ENCODE measurements around the gene HDGF. TPM values are rescaled to one million over a fixed set of nuclear protein-coding genes. Genes with fewer than 3 reads are reported as not detected.

The HDGF gene
- total RNA-seq, 1 donor from 2014 or later = 280 TPM

- no peaks in the 10 kb centered on the region for H3K9me3 Mint-ChIP-seq (ENCODE audit: low read depth)
These were observed 30.2 kb upstream of the HDGF start for GRCh38 chr1:156781585-156782186.

GRCh38 chr1:156777573-156777972 lies 26.1 kb upstream of the HDGF start:
- Mint-ChIP-seq H3K4me3 (ENCODE audit: low read depth) (no peak overlapping the region), H3K9me3 (ENCODE audit: low read depth) (no peaks in the 10 kb centered on the region), H3K36me3 (ENCODE audit: insufficient read depth) (peaks cover 7% of the 10 kb centered on the region), H3K4me1 (ENCODE audit: low read depth) (peaks cover 15% of the 10 kb centered on the region), H3K27ac (no peak overlapping the region), H3K27me3 (no peaks in the 10 kb centered on the region)
- DNase-seq (ENCODE audit: low spot score, unreplicated experiment) = no peak
- no peak for TF ChIP-seq CTCF (IDR thresholded peaks at IDR 0.05; ENCODE audit: unreplicated experiment)

More at GRCh38 chr1:156781585-156782186, 30.2 kb upstream of the HDGF start:
- H3K4me1 Mint-ChIP-seq (ENCODE audit: low read depth) = peaks cover 2% of the 10 kb centered on the region
- H3K36me3 Mint-ChIP-seq (ENCODE audit: insufficient read depth) = peaks cover 7% of the 10 kb centered on the region
- H3K27ac Mint-ChIP-seq = no peak overlapping the region
- no peak for TF ChIP-seq CTCF (IDR thresholded peaks at IDR 0.05; ENCODE audit: unreplicated experiment)
- H3K4me3 Mint-ChIP-seq (ENCODE audit: low read depth) = no peak overlapping the region
- H3K27me3 Mint-ChIP-seq = no peaks in the 10 kb centered on the region
- no peak for DNase-seq (ENCODE audit: low spot score, unreplicated experiment)

GRCh38 chr1:156776942-156777341 lies 25.5 kb upstream of the HDGF start:
- Mint-ChIP-seq H3K4me3 (ENCODE audit: low read depth) (no peak overlapping the region), H3K36me3 (ENCODE audit: insufficient read depth) (peaks cover 6% of the 10 kb centered on the region), H3K27ac (no peak overlapping the region), H3K9me3 (ENCODE audit: low read depth) (no peaks in the 10 kb centered on the region), H3K27me3 (no peaks in the 10 kb centered on the region), H3K4me1 (ENCODE audit: low read depth) (peaks cover 21% of the 10 kb centered on the region)
- TF ChIP-seq CTCF (IDR thresholded peaks at IDR 0.05; ENCODE audit: unreplicated experiment) = no peak
- no peak for DNase-seq (ENCODE audit: low spot score, unreplicated experiment)

GRCh38 chr1:156775799-156776198 lies 24.3 kb upstream of the HDGF start:
- H3K4me3 Mint-ChIP-seq (ENCODE audit: low read depth) = no peak overlapping the region
- H3K9me3 Mint-ChIP-seq (ENCODE audit: low read depth) = no peaks in the 10 kb centered on the region
- peaks cover 11% of the 10 kb centered on the region for H3K36me3 Mint-ChIP-seq (ENCODE audit: insufficient read depth)
- no peak for DNase-seq (ENCODE audit: low spot score, unreplicated experiment)
- TF ChIP-seq CTCF (IDR thresholded peaks at IDR 0.05; ENCODE audit: unreplicated experiment) = no peak
- H3K27ac Mint-ChIP-seq = peak overlapping the region; percentile 16
- H3K27me3 Mint-ChIP-seq = no peaks in the 10 kb centered on the region
- peaks cover 28% of the 10 kb centered on the region for H3K4me1 Mint-ChIP-seq (ENCODE audit: low read depth)

- Mint-ChIP-seq H3K4me3 (ENCODE audit: low read depth) (no peak overlapping the region), H3K9me3 (ENCODE audit: low read depth) (no peaks in the 10 kb centered on the region), H3K36me3 (ENCODE audit: insufficient read depth) (peaks cover 14% of the 10 kb centered on the region), H3K27me3 (no peaks in the 10 kb centered on the region), H3K4me1 (ENCODE audit: low read depth) (peaks cover 42% of the 10 kb centered on the region), H3K27ac (no peak overlapping the region)
- TF ChIP-seq CTCF (IDR thresholded peaks at IDR 0.05; ENCODE audit: unreplicated experiment) = peak; percentile 23
- no peak for DNase-seq (ENCODE audit: low spot score, unreplicated experiment)
These were observed 22.1 kb upstream of the HDGF start for GRCh38 chr1:156773607-156774006.
